ENCODE data around the gene HSDL1. TPM values are rescaled to one million over a fixed set of nuclear protein-coding genes. Genes with fewer than 3 reads are reported as not detected.
A peak's percentile ranks its signal among the peaks of the same experiment; 100 is the strongest.

The HSDL1 gene
- total and polyA plus RNA-seq, 4 experiments from 2014 or later, result 9.9 to 23.0 (median 15.7) TPM

DNA sequence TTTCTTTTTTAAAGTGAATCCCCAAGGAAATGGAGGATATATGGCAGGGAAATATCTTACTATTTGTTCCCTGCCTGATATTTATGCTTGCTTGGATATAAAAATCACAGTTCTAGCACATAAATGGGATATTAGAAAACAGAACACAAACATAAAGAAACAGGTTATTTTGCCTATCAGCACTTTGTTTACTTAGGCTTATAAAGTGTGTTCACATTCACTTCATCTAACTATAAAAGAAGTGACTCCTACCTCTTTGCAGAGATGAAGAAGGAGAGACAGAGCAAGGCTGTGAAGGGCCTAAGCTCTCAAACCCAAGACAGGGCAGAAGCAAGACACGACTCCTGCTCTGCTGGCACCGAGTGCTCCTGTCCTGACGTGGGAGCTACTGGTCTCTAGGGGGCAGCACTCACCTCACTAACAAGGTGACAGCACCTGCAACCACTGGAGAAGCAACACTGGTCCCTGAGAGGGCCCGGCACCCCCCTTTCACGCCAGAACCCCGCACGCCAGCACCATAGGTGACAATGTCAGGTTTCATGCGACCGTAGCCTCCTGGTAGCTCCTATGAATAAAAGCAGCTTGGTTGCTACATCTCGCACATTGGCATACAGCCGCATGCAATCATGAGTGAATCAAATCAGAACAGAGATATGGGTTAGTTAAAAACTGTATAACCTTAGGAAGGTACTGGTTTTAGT is 60.3 kb downstream of the HSDL1 start:
- no peaks in the 10 kb centered on the region for H3K27me3 ChIP-seq (ENCODE audit: insufficient read depth, low read length)
- Mint-ChIP-seq H3K4me3 (peak overlapping the region in 4 of 8 donors; percentile 13 to 39 (median 18)), H3K36me3 (peaks cover 52 to 84% of the 10 kb centered on the region in 2 donors), H3K27ac (peak overlapping the region in 5 of 7 donors; percentile 19 to 64 (median 55)), H3K4me1 (peaks cover 29 to 52% (median 35%) of the 10 kb centered on the region in 4 donors), H3K27me3 (no peaks in the 10 kb centered on the region), H3K9me3 (no peaks in the 10 kb centered on the region)
- intact Hi-C loops (cut with micrococcal nuclease), result loop anchor here (1.0 to 5.0 kb wide), 4 partner anchors 32 to 418 kb away; partner anchors contain the start of genes MBTPS1, MEAK7 and TAF1C
- H3K27ac ChIP-seq (ENCODE audit: low read depth, low read length), result no peak overlapping the region
- H3K9me3 ChIP-seq (ENCODE audit: control insufficient read depth in 1 of 2, low read length in 2 of 2), result no peaks in the 10 kb centered on the region
- peak; percentile 64 to 76 (median 67) for DNase-seq
- H3K4me1 ChIP-seq (ENCODE audit: insufficient read depth, low read length), result peaks cover 29% of the 10 kb centered on the region
- H3K4me3 ChIP-seq (ENCODE audit: low read length in 2 of 2), result no peak overlapping the region
- peaks cover 81% of the 10 kb centered on the region for H3K36me3 ChIP-seq (ENCODE audit: insufficient read depth, low read length)
- CTCF ChIA-PET (ENCODE audit: partially characterized antibody), result interaction anchor here (0.7 to 6.6 kb wide), 19 partner anchors 10 to 106 kb away, joined by 3 to 78 read pairs (median 6); partner anchors contain the start of genes MBTPS1 and TAF1C
- POLR2A ChIA-PET (ENCODE audit: partially characterized antibody), result interaction anchor here (0.8 to 1.1 kb wide), 2 partner anchors 32 to 91 kb away, joined by 5 to 8 read pairs; partner anchors contain the start of gene MBTPS1

GRCh38 chr16:84082835-84083569 is 62.0 kb downstream of the HSDL1 start:
- POLR2A ChIA-PET (ENCODE audit: partially characterized antibody), result no interaction called here
- H3K4me1 Mint-ChIP-seq, result peaks cover 18 to 37% (median 30%) of the 10 kb centered on the region in 4 donors
- CTCF ChIA-PET (ENCODE audit: partially characterized antibody), result interaction anchor here (0.7 to 6.6 kb wide), 8 partner anchors 9 to 105 kb away, joined by 4 to 78 read pairs (median 16); partner anchors contain the start of genes MBTPS1 and TAF1C
- no peak overlapping the region for H3K4me3 Mint-ChIP-seq
- DNase-seq, result no peak
- no peaks in the 10 kb centered on the region for H3K27me3 Mint-ChIP-seq
- H3K4me1 ChIP-seq (ENCODE audit: insufficient read depth, low read length), result peaks cover 16% of the 10 kb centered on the region
- H3K27ac ChIP-seq (ENCODE audit: low read depth, low read length), result no peak overlapping the region
- H3K27me3 ChIP-seq (ENCODE audit: insufficient read depth, low read length), result no peaks in the 10 kb centered on the region
- H3K9me3 ChIP-seq (ENCODE audit: control insufficient read depth in 1 of 2, low read length in 2 of 2), result no peaks in the 10 kb centered on the region
- no peaks in the 10 kb centered on the region for H3K9me3 Mint-ChIP-seq
- H3K36me3 ChIP-seq (ENCODE audit: insufficient read depth, low read length), result peaks cover 74% of the 10 kb centered on the region
- no peak overlapping the region for H3K27ac Mint-ChIP-seq
- peaks cover 47 to 81% of the 10 kb centered on the region in 2 donors for H3K36me3 Mint-ChIP-seq
- H3K4me3 ChIP-seq (ENCODE audit: low read length in 2 of 2), result no peak overlapping the region
- intact Hi-C loops (cut with micrococcal nuclease), result no loop called here

DNA sequence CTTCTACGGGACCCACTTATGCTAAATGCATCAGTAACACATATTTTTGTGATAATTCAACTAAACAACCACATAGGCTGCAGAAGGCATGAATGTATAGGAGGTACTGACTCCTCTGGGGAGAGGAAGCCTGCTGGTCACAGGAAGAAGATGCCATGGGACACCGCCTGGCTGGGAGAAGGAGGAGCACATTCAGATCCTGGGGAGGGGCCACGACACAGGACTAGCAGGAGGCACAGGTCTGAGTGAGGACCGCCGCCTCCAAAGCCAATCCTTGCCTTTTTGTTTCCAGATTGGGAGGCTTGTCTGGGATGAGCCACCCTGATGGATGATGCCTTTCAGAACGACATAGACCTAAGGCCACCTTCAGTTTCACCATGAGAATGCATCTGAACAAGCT is 62.9 kb downstream of the HSDL1 start:
- POLR2A ChIA-PET (ENCODE audit: partially characterized antibody), result no interaction called here
- Mint-ChIP-seq H3K4me3 (no peak overlapping the region), H3K27me3 (no peaks in the 10 kb centered on the region), H3K4me1 (peaks cover 18 to 39% (median 30%) of the 10 kb centered on the region in 4 donors), H3K27ac (no peak overlapping the region), H3K9me3 (no peaks in the 10 kb centered on the region), H3K36me3 (peaks cover 48 to 82% of the 10 kb centered on the region in 2 donors)
- CTCF ChIA-PET (ENCODE audit: partially characterized antibody), result interaction anchor here (1.8 to 6.6 kb wide), 4 partner anchors 10 to 106 kb away, joined by 7 to 78 read pairs (median 48); partner anchors contain the start of gene TAF1C
- Histone ChIP-seq H3K4me1 (ENCODE audit: insufficient read depth, low read length) (peaks cover 10% of the 10 kb centered on the region), H3K27ac (ENCODE audit: low read depth, low read length) (no peak overlapping the region), H3K36me3 (ENCODE audit: insufficient read depth, low read length) (peaks cover 75% of the 10 kb centered on the region), H3K9me3 (ENCODE audit: control insufficient read depth in 1 of 2, low read length in 2 of 2) (no peaks in the 10 kb centered on the region), H3K4me3 (ENCODE audit: low read length in 2 of 2) (no peak overlapping the region), H3K27me3 (ENCODE audit: insufficient read depth, low read length) (no peaks in the 10 kb centered on the region)
- no peak for DNase-seq
- intact Hi-C loops (cut with micrococcal nuclease), result no loop called here

GRCh38 chr16:84081446-84081989 is 63.5 kb downstream of the HSDL1 start:
- intact Hi-C loops (cut with micrococcal nuclease), result no loop called here
- Histone ChIP-seq H3K9me3 (ENCODE audit: control insufficient read depth in 1 of 2, low read length in 2 of 2) (no peaks in the 10 kb centered on the region), H3K27ac (ENCODE audit: low read depth, low read length) (no peak overlapping the region), H3K36me3 (ENCODE audit: insufficient read depth, low read length) (peaks cover 70% of the 10 kb centered on the region), H3K27me3 (ENCODE audit: insufficient read depth, low read length) (no peaks in the 10 kb centered on the region), H3K4me1 (ENCODE audit: insufficient read depth, low read length) (peaks cover 10% of the 10 kb centered on the region), H3K4me3 (ENCODE audit: low read length in 2 of 2) (no peak overlapping the region)
- H3K27ac Mint-ChIP-seq, result no peak overlapping the region
- H3K9me3 Mint-ChIP-seq, result no peaks in the 10 kb centered on the region
- H3K36me3 Mint-ChIP-seq, result peaks cover 46 to 79% of the 10 kb centered on the region in 2 donors
- peaks cover 18 to 39% (median 27%) of the 10 kb centered on the region in 4 donors for H3K4me1 Mint-ChIP-seq
- ChIA-PET POLR2A (ENCODE audit: partially characterized antibody) (no interaction called here), CTCF (ENCODE audit: partially characterized antibody) (interaction anchor here (0.9 to 6.6 kb wide), 2 partner anchors 15 to 106 kb away, joined by 4 to 55 read pairs; partner anchors contain the start of gene TAF1C)
- H3K4me3 Mint-ChIP-seq, result no peak overlapping the region
- DNase-seq, result no peak
- H3K27me3 Mint-ChIP-seq, result no peaks in the 10 kb centered on the region

- CTCF ChIA-PET (ENCODE audit: partially characterized antibody), result interaction anchor here (0.9 to 6.6 kb wide), 2 partner anchors 14 to 107 kb away, joined by 4 to 55 read pairs; partner anchors contain the start of gene TAF1C
- H3K27ac Mint-ChIP-seq, result peak overlapping the region in 3 of 7 donors; percentile 2 to 25 (median 19)
Measured at GRCh38 chr16:84080813-84081212, 64.2 kb downstream of the HSDL1 start.

DNA sequence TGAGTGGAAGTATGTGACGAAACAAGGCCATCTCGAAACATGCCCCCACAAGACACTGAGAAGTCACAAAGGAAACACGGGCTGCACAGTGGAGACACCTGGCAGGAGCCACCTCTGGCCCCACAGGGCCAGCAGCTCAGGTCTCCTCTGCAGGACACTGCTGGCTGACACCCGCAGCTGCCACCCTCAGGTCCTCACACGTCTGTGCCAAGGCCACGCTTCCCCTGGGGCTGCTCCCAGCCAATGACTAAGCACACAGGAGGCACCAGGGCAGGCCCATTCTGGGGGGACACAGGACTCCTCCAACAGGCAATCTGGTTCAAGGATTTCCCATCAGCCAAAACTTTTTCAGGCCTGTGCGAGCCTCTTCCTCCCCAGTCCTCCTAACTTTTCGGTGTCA is 64.6 kb downstream of the HSDL1 start:
- Mint-ChIP-seq H3K4me1 (peaks cover 11 to 31% (median 20%) of the 10 kb centered on the region in 4 donors), H3K4me3 (no peak overlapping the region), H3K27me3 (no peaks in the 10 kb centered on the region)

More at GRCh38 chr16:84080813-84081212, 64.2 kb downstream of the HSDL1 start:
- intact Hi-C loops (cut with micrococcal nuclease), result no loop called here
- peaks cover 65% of the 10 kb centered on the region for H3K36me3 ChIP-seq (ENCODE audit: insufficient read depth, low read length)
- peaks cover 45 to 76% of the 10 kb centered on the region in 2 donors for H3K36me3 Mint-ChIP-seq
- H3K4me1 ChIP-seq (ENCODE audit: insufficient read depth, low read length), result peaks cover 3% of the 10 kb centered on the region
- no peak overlapping the region for H3K4me3 Mint-ChIP-seq
- no peaks in the 10 kb centered on the region for H3K9me3 ChIP-seq (ENCODE audit: control insufficient read depth in 1 of 2, low read length in 2 of 2)
- no peaks in the 10 kb centered on the region for H3K27me3 Mint-ChIP-seq
- H3K4me1 Mint-ChIP-seq, result peaks cover 13 to 33% (median 21%) of the 10 kb centered on the region in 4 donors
- no peak overlapping the region for H3K27ac ChIP-seq (ENCODE audit: low read depth, low read length)
- POLR2A ChIA-PET (ENCODE audit: partially characterized antibody), result no interaction called here
- H3K4me3 ChIP-seq (ENCODE audit: low read length in 2 of 2), result no peak overlapping the region
- DNase-seq, result no peak
- H3K9me3 Mint-ChIP-seq, result no peaks in the 10 kb centered on the region
- H3K27me3 ChIP-seq (ENCODE audit: insufficient read depth, low read length), result no peaks in the 10 kb centered on the region

More for the DNA sequence above, 64.6 kb downstream of the HSDL1 start:
- Histone ChIP-seq H3K9me3 (ENCODE audit: control insufficient read depth in 1 of 2, low read length in 2 of 2) (no peaks in the 10 kb centered on the region), H3K27me3 (ENCODE audit: insufficient read depth, low read length) (no peaks in the 10 kb centered on the region), H3K36me3 (ENCODE audit: insufficient read depth, low read length) (peaks cover 69% of the 10 kb centered on the region), H3K4me1 (ENCODE audit: insufficient read depth, low read length) (no peaks in the 10 kb centered on the region), H3K27ac (ENCODE audit: low read depth, low read length) (no peak overlapping the region), H3K4me3 (ENCODE audit: low read length in 2 of 2) (no peak overlapping the region)
- ChIA-PET CTCF (ENCODE audit: partially characterized antibody) (no interaction called here), POLR2A (ENCODE audit: partially characterized antibody) (no interaction called here)
- peak overlapping the region in 2 of 7 donors; percentile 11 to 57 for H3K27ac Mint-ChIP-seq
- intact Hi-C loops (cut with micrococcal nuclease), result no loop called here
- peaks cover 49 to 79% of the 10 kb centered on the region in 2 donors for H3K36me3 Mint-ChIP-seq
- no peak for DNase-seq
- no peaks in the 10 kb centered on the region for H3K9me3 Mint-ChIP-seq
